Spleen (tissue), 7 donors: ENCODE data around the gene DENND2D.

Experiments
- CTCF ChIP-seq, 11 experiments: fragments of 200-600 bp in 7 of 11; fragments of 450-650 bp in 4 of 11; sonication (generic) in 4 of 11; IDR thresholded peaks in 8 of 11; conservative IDR thresholded peaks in 3 of 11; 1 replicate in 7 of 11; 2 replicates in 4 of 11; pipeline versions ENCODE4 v1.4.0 to v1.8.0; 2016 to 2021; ENCODE audit warnings: antibody characterized with exemption in 11 of 11, inconsistent platforms in 4 of 11, mild to moderate bottlenecking in 1 of 11
- POLR2AphosphoS5 ChIP-seq, 3 donors: sonication (generic); formaldehyde crosslinking; IDR thresholded peaks; one replicate each; pipeline ENCODE4 v1.5.1; 2017; ENCODE audit warnings: antibody characterized with exemption in 3 of 3
- donor health status: DM: no; HTN: no; CAD: no; lungs with moderate emphysema.
- donor health status: DM: no; HTN: no; CAD: no.
- donor health status: DM: no; HTN: no; CAD: no.

- TF ChIP-seq CTCF (IDR thresholded peaks at IDR 0.05 in 8 of 11, conservative IDR thresholded peaks at IDR 0.05 in 3 of 11) (no peak), POLR2AphosphoS5 (IDR thresholded peaks at IDR 0.05) (peak in 1 of 3 donors; percentile 24)
These were observed 2.5 kb upstream of the DENND2D start for GRCh38 chr1:111202707-111203623.
